Esophagus squamous epithelium (tissue), 5 donors: Measurements from ENCODE around the gene RNF130. TPM values are rescaled to one million over a fixed set of nuclear protein-coding genes. Genes with fewer than 3 reads are reported as not detected.

Experiments used
- DNase-seq: peaks from one replicate; lab custom pipeline; 2025; lab: John Stamatoyannopoulos, UW
- H3K27ac ChIP-seq, 4 donors: fragments of 200-600 bp; sonication (generic); one replicate each; pipeline ENCODE4 v1.5.1; 2016 to 2019; ENCODE audit warnings: mild to moderate bottlenecking in 1 of 4
- H3K27me3 ChIP-seq, 4 donors: fragments of 200-600 bp; sonication (generic); 1 replicate in 3 of 4; 2 replicates in 1 of 4; pipeline versions ENCODE4 v1.5.1 to v1.6.0; 2017 to 2021; ENCODE audit warnings: antibody characterized with exemption in 1 of 4
- H3K36me3 ChIP-seq, 3 donors: fragments of 200-600 bp; sonication (generic); one replicate each; pipeline ENCODE4 v1.5.1; 2016 to 2019
- H3K4me1 ChIP-seq, 3 donors: fragments of 200-600 bp; sonication (generic); one replicate each; pipeline ENCODE4 v1.5.1; 2017 to 2019
- H3K4me3 ChIP-seq, 4 donors: fragments of 200-600 bp; sonication (generic); 1 replicate in 3 of 4; 2 replicates in 1 of 4; pipeline ENCODE4 v1.5.1; 2016 to 2019; ENCODE audit warnings: mild to moderate bottlenecking in 2 of 4, moderate library complexity in 1 of 4
- H3K9me3 ChIP-seq, 3 donors: fragments of 200-600 bp; sonication (generic); one replicate each; pipeline ENCODE4 v1.5.1; 2016 to 2019
- POLR2A ChIP-seq, 4 donors: fragments of 450-650 bp; IDR thresholded peaks; one replicate each; pipeline ENCODE4 v1.6.1; 2017; ENCODE audit warnings: antibody characterized with exemption in 4 of 4, mild to moderate bottlenecking in 4 of 4, moderate library complexity in 3 of 4
- WGBS, 2 donors: methylation state at CpG; one replicate each; pipeline ENCODE4 v1.1.5; 2018; 5-methylcytosine and 5-hydroxymethylcytosine counted together
- intact Hi-C: fragments of 100-400 bp; cut with DNase I; formaldehyde crosslinking; loops from one replicate; pipeline ENCODE4 v1.15.0; 2022
- small RNA-seq, 4 donors: library from RNA; depleted of rRNA; stranded (forward); fragments of <200 nt; gene quantifications; one replicate each; pipeline ENCODE3, GENCODE V24; 2016
- total RNA-seq, 4 donors: library from RNA; depleted of rRNA; stranded (reverse); fragments of >200 nt; gene quantifications; one replicate each; pipeline ENCODE4 v1.1.0, GENCODE V29; 2016
- TF ChIP-seq, protein P1 (sequence below), 6 experiments: fragments of 450-650 bp in 4 of 6; fragments of 200-600 bp in 2 of 6; sonication (generic) in 2 of 6; IDR thresholded peaks; one replicate each; pipeline ENCODE4 v1.5.1; 2016 to 2019; ENCODE audit warnings: antibody characterized with exemption in 6 of 6, mild to moderate bottlenecking in 4 of 6, moderate library complexity in 4 of 6
- donor health status: DM: yes; HTN: yes; CAD: no.

Gene RNF130
- total RNA-seq, 4 donors from 2014 or later = 9.1 to 54.6 (median 19.1) TPM

DNA sequence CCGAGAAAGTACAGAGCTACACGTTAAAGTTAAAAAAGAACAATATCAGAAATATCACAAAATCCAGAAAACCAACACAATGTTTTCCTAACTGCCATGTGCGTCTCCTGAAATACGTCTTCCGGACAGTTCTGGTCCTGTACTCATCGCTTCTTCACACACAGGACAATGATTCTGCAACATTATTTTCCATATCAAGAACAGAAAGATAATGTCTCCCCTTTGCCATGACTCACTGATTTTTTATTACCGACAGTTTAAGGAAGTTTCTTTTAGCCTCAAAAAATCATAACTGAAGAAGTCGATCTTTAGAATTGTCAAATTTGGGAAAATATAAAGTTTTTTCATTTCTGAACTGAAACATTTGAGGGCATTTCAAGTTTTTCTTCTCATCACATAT, 166.4 kb downstream of the RNF130 start:
- H3K9me3 ChIP-seq = no peaks in the 10 kb centered on the region
- intact Hi-C loops = loop anchor here (5.0 kb wide), 1 partner anchor 108 kb away; no protein-coding TSS in a partner anchor
- no peak overlapping the region for H3K27ac ChIP-seq
- no peaks in the 10 kb centered on the region for H3K27me3 ChIP-seq
- TF ChIP-seq, protein P1, sequence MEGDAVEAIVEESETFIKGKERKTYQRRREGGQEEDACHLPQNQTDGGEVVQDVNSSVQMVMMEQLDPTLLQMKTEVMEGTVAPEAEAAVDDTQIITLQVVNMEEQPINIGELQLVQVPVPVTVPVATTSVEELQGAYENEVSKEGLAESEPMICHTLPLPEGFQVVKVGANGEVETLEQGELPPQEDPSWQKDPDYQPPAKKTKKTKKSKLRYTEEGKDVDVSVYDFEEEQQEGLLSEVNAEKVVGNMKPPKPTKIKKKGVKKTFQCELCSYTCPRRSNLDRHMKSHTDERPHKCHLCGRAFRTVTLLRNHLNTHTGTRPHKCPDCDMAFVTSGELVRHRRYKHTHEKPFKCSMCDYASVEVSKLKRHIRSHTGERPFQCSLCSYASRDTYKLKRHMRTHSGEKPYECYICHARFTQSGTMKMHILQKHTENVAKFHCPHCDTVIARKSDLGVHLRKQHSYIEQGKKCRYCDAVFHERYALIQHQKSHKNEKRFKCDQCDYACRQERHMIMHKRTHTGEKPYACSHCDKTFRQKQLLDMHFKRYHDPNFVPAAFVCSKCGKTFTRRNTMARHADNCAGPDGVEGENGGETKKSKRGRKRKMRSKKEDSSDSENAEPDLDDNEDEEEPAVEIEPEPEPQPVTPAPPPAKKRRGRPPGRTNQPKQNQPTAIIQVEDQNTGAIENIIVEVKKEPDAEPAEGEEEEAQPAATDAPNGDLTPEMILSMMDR (IDR thresholded peaks at IDR 0.05) = no peak
- TF ChIP-seq POLR2A (IDR thresholded peaks at IDR 0.05) = no peak
- H3K36me3 ChIP-seq = peaks cover 14 to 49% (median 15%) of the 10 kb centered on the region in 3 donors
- no peak overlapping the region for H3K4me3 ChIP-seq
- peaks cover 18 to 27% (median 19%) of the 10 kb centered on the region in 3 donors for H3K4me1 ChIP-seq
- DNase-seq = no peak
- WGBS, 2 donors = 77 to 87% methylated on average over 8 of the region's 8 CpGs

Small RNA genes within 50 kb of the gene (small RNA-seq; reads per million reads assigned to genes)
- 36.6 to 86.4 (median 61.9) reads per million in 4 donors for gene MIR340

Other genes starting within 250 kb of the RNF130 start
- 10 to 100 TPM in 3 of 4 donors, 1 to 10 TPM in 1; 6.9 to 21.9 (median 10.7) TPM for gene MRNIP, start 212.9 kb downstream of the RNF130 start, total RNA-seq
- gene TBC1D9B, start 163.9 kb downstream of the RNF130 start, total RNA-seq = 10 to 100 TPM; 50.7 to 78.5 (median 62.4) TPM
- under 1 TPM in 2 of 4 donors, not detected in 2; 0.19 to 0.26 TPM for gene RASGEF1C, start 137.5 kb upstream of the RNF130 start, total RNA-seq
- 10 to 100 TPM; 14.5 to 27.3 (median 20.5) TPM for gene MAPK9, start 220.3 kb upstream of the RNF130 start, total RNA-seq